HG03039 (cell line): Measurements from ENCODE around the gene LARGE1.
"Not testable (repeated sequence)": the region's sequence is repeated elsewhere in the genome, so short reads cannot be mapped to it uniquely, and the experiment has no call there.

Experiments
- ATAC-seq: cut with Tn5 transposase; IDR thresholded peaks from one replicate; pipeline ENCODE4 v1.9.1; 2021; ENCODE audit warnings: mild to moderate bottlenecking, moderate library complexity; ENCODE audit not compliant: unreplicated experiment

The LARGE1 gene

GRCh38 chr22:33575771-33576170, 344.5 kb downstream of the LARGE1 start:
- ATAC-seq, result no peak

GRCh38 chr22:33575041-33575440, 345.2 kb downstream of the LARGE1 start:
- ATAC-seq, result no peak

- no peak for ATAC-seq
Observed at GRCh38 chr22:33573479-33573878, 346.8 kb downstream of the LARGE1 start.

GRCh38 chr22:33572086-33572485, 348.2 kb downstream of the LARGE1 start:
- ATAC-seq, result no peak

GRCh38 chr22:33570110-33570509, 350.2 kb downstream of the LARGE1 start:
- ATAC-seq, result no peak

GRCh38 chr22:33569559-33569958, 350.7 kb downstream of the LARGE1 start:
- ATAC-seq, result no peak

GRCh38 chr22:33569018-33569417, 351.3 kb downstream of the LARGE1 start:
- no peak for ATAC-seq

- ATAC-seq, result not testable (repeated sequence)
Observed at GRCh38 chr22:33566495-33566894, 353.8 kb downstream of the LARGE1 start.

- no peak for ATAC-seq
Observed at GRCh38 chr22:33565580-33565995, 354.7 kb downstream of the LARGE1 start.

- no peak for ATAC-seq
Observed at GRCh38 chr22:33564683-33565082, 355.6 kb downstream of the LARGE1 start.

GRCh38 chr22:33563220-33563964, 356.9 kb downstream of the LARGE1 start:
- ATAC-seq, result no peak

GRCh38 chr22:33562501-33562900, 357.8 kb downstream of the LARGE1 start:
- no peak for ATAC-seq

- no peak for ATAC-seq
Observed at GRCh38 chr22:33561149-33561807, 359.0 kb downstream of the LARGE1 start.

GRCh38 chr22:33557836-33558235, 362.4 kb downstream of the LARGE1 start:
- ATAC-seq, result no peak

- no peak for ATAC-seq
Observed at GRCh38 chr22:33555814-33556522, 364.3 kb downstream of the LARGE1 start.

- ATAC-seq, result no peak
Observed at GRCh38 chr22:33553493-33553892, 366.8 kb downstream of the LARGE1 start.

- no peak for ATAC-seq
Observed at GRCh38 chr22:33544707-33545106, 375.6 kb downstream of the LARGE1 start.

- no peak for ATAC-seq
Observed at GRCh38 chr22:33542722-33543121, 377.6 kb downstream of the LARGE1 start.

GRCh38 chr22:33542153-33542552, 378.1 kb downstream of the LARGE1 start:
- ATAC-seq, result no peak

- ATAC-seq, result no peak
Observed at GRCh38 chr22:33539902-33540751, 380.1 kb downstream of the LARGE1 start.
